ENCODE data around the gene SLC25A6. TPM values are rescaled to one million over a fixed set of nuclear protein-coding genes. Genes with fewer than 3 reads are reported as not detected.

Gene SLC25A6
- total and polyA plus RNA-seq, 7 experiments from 2014 or later: 238 to 597 (median 336) TPM

DNA sequence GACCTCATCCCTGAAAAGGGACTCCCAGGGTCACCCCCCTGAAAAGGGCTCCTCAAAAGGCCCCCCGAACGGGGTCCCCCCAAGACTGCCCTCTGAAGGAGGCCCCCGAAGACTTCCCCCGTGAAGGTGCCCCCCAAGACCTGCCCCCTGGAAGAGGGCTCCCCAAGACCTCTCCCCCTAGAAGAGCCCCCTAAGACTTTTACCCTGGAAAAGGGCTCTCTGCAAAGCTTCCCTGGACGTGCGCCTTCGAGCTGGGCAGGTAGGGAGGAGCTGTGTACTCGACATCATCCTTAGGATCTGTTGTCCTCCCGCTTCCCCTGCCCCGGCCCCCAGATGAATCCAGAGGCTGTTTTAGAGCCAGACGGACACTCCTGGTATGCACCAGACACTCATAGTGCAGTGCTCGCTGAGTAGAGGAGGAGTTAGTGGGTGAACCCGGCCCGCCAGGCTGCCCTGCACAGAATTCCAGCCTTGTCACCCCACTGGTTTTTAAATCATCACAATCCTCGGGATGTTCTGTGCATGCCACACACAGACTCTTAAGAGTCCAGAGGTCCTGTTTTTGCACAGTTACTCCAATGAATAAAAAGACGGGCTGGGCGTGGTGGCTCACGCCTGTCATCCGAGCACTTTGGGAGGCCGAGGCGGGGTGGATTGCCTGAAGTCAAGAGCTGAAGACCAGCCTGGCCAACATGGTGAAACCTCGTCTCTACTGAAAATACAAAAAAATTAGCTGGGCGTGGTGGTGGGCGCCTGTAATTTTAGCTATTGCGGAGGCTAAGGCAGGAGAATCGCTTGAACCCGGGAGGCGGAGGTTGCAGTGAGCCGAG lies 5.7 kb upstream of the SLC25A6 start:
- H3K4me1 Mint-ChIP-seq: peaks cover 21 to 36% (median 28%) of the 10 kb centered on the region in 7 donors
- POLR2A ChIA-PET: no interaction called here
- Histone ChIP-seq H3K9me3 (ENCODE audit: control insufficient read depth in 2 of 3, low read length in 3 of 3) (no peaks in the 10 kb centered on the region), H3K4me3 (ENCODE audit: low read length) (no peak overlapping the region), H3K27ac (ENCODE audit: low read depth, low read length) (no peak overlapping the region), H3K27me3 (ENCODE audit: control insufficient read depth in 2 of 2, insufficient read depth in 2 of 2, low read length in 2 of 2) (no peaks in the 10 kb centered on the region), H3K4me1 (ENCODE audit: control insufficient read depth in 2 of 2, insufficient read depth in 2 of 2, low read length in 2 of 2) (peaks cover 0 to 4% of the 10 kb centered on the region in 2 donors), H3K36me3 (ENCODE audit: control insufficient read depth in 2 of 3, insufficient read depth in 3 of 3, low read length in 3 of 3) (peaks cover 0 to 33% (median 0%) of the 10 kb centered on the region in 3 experiments)
- DNase-seq (peak in 1 of 9 donors; percentile 18), ATAC-seq (no peak)
- H3K4me3 Mint-ChIP-seq: no peak overlapping the region
- CTCF ChIA-PET: no interaction called here
- no peaks in the 10 kb centered on the region for H3K27me3 Mint-ChIP-seq
- intact Hi-C loops (cut with micrococcal nuclease): no loop called here
- peaks cover 0 to 13% (median 9%) of the 10 kb centered on the region in 5 donors for H3K36me3 Mint-ChIP-seq
- H3K27ac Mint-ChIP-seq: no peak overlapping the region
- H3K9me3 Mint-ChIP-seq: no peaks in the 10 kb centered on the region

DNA sequence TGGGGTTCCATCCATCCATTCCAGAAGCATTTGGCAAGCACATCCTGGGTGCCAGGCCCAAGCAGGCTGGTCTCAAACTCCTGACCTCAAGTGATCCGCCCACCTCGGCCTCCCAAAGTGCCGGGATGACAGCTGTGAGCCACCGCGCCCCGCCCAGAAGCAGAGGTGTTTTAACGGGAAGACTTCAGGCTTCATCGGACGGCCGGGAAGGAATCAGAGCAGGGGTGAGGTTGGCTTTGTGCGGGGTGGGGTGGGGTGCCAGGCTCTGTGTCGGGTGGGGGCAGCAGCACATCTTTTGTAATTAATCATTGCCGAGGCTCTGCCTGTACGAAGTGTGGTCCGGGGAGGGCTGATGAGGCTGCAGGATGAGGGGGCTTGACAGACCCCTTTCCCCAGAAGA lies 5.1 kb upstream of the SLC25A6 start:
- H3K27me3 ChIP-seq (ENCODE audit: control insufficient read depth in 2 of 2, insufficient read depth in 2 of 2, low read length in 2 of 2): no peaks in the 10 kb centered on the region
- no peak overlapping the region for H3K4me3 Mint-ChIP-seq
- H3K9me3 ChIP-seq (ENCODE audit: control insufficient read depth in 2 of 3, low read length in 3 of 3): no peaks in the 10 kb centered on the region
- peaks cover 0 to 4% of the 10 kb centered on the region in 2 donors for H3K4me1 ChIP-seq (ENCODE audit: control insufficient read depth in 2 of 2, insufficient read depth in 2 of 2, low read length in 2 of 2)
- H3K4me3 ChIP-seq (ENCODE audit: low read length): no peak overlapping the region
- no peaks in the 10 kb centered on the region for H3K27me3 Mint-ChIP-seq
- POLR2A ChIA-PET: no interaction called here
- peaks cover 0 to 13% (median 9%) of the 10 kb centered on the region in 5 donors for H3K36me3 Mint-ChIP-seq
- H3K4me1 Mint-ChIP-seq: peaks cover 21 to 36% (median 28%) of the 10 kb centered on the region in 7 donors
- CTCF ChIA-PET: no interaction called here
- no peak for ATAC-seq
- no peak overlapping the region for H3K27ac Mint-ChIP-seq
- H3K36me3 ChIP-seq (ENCODE audit: control insufficient read depth in 2 of 3, insufficient read depth in 3 of 3, low read length in 3 of 3): peaks cover 0 to 28% (median 0%) of the 10 kb centered on the region in 3 experiments
- H3K9me3 Mint-ChIP-seq: no peaks in the 10 kb centered on the region
- no peak for DNase-seq
- intact Hi-C loops (cut with micrococcal nuclease): no loop called here
- no peak overlapping the region for H3K27ac ChIP-seq (ENCODE audit: low read depth, low read length)

GRCh38 chrX:1395646-1396216 lies 3.8 kb upstream of the SLC25A6 start:
- ChIA-PET CTCF (no interaction called here), POLR2A (no interaction called here)
- ATAC-seq: no peak
- Histone ChIP-seq H3K4me1 (ENCODE audit: control insufficient read depth in 2 of 2, insufficient read depth in 2 of 2, low read length in 2 of 2) (peaks cover 5 to 10% of the 10 kb centered on the region in 2 donors), H3K27ac (ENCODE audit: low read depth, low read length) (no peak overlapping the region), H3K36me3 (ENCODE audit: control insufficient read depth in 2 of 3, insufficient read depth in 3 of 3, low read length in 3 of 3) (peaks cover 0 to 20% (median 0%) of the 10 kb centered on the region in 3 experiments), H3K9me3 (ENCODE audit: control insufficient read depth in 2 of 3, low read length in 3 of 3) (no peaks in the 10 kb centered on the region), H3K27me3 (ENCODE audit: control insufficient read depth in 2 of 2, insufficient read depth in 2 of 2, low read length in 2 of 2) (no peaks in the 10 kb centered on the region), H3K4me3 (ENCODE audit: low read length) (no peak overlapping the region)
- Mint-ChIP-seq H3K27me3 (no peaks in the 10 kb centered on the region), H3K27ac (peak overlapping the region in 6 of 9 donors; percentile 2 to 60 (median 24)), H3K9me3 (no peaks in the 10 kb centered on the region), H3K4me1 (peaks cover 21 to 38% (median 31%) of the 10 kb centered on the region in 7 donors), H3K4me3 (peak overlapping the region in 5 of 10 donors; percentile 7 to 65 (median 26)), H3K36me3 (peaks cover 0 to 17% (median 9%) of the 10 kb centered on the region in 5 donors)
- no peak for DNase-seq
- intact Hi-C loops (cut with micrococcal nuclease): no loop called here

DNA sequence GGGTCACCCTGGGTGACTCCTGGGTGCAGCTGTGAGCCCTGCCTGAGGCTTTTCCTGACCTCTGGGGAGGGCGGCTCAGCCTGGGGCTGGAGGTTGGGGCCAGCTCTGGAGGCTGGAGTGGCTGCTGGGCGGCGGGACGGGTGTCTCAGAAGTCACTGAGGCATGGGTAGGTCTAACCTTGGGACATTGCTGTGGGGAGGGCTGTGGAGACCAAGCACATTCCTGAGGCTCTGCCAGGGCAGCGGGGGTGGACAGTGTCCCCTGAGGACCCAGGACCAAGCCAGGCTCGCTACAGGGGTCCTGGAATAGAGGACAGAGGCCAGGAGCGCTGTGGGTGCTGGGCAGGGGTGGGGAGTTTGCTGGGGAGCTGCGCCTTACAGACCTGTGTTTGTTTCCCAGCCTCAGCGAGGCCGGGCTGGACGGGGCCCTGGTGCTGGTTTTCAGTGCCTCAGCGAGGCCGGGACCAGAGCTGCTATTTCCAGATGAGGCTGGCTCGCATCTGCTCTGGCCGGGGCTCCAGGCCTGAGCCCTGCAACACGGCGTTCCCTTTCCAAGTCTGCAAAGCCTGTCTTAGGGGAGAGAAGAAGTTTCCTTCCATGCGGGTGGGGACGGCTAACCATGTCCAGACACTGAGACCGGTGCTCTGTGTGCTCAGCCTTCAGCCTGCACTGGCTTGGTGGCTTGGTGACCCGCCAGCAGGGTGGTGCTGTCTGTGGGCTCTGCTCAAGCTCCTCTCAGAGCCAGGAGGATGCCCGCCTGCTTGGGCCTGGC lies 3.0 kb upstream of the SLC25A6 start:
- intact Hi-C loops (cut with micrococcal nuclease): loop anchor here in 1 of 2 donors (5.0 kb wide), 5 partner anchors 58 to 1078 kb away; partner anchors contain the start of genes GTPBP6 and IL3RA
- DNase-seq: peak in 1 of 9 donors; percentile 20

DNA sequence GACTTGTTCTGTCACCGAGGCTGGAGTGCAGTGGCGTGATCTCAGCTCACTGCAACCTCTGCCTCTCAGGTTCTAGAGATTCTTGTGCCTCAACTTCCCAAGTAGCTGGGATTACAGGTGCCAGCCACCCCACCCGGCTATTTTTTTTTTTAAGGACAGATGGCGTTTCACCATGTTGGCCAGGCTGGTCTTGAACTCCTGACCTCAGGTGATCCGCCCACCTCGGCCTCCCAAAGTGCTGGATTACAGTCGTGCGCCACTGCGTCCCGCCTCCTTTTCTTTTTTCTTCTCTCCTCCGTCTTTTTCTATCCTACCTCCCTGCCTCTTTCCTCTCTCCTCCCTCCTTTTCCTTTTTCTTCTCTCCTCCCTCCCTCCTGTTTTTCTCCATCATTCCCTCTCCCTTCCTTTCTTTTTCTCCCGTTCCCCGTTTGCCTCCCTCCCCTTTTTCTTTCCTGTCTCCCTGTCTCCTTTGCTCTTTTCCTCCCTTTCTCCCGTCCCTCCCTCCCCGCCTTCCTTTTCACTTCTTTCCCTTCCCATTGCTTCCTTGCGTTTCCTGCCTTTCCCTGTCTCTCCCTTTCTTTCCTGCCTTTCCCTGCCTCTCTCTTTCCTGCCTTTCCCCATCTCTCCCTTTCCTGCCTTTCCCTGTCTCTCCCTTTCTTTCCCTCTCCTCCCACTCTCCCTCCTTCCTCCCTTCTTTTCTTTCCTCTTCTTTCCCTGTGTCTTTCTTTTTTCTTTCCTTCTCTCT lies 2.1 kb upstream of the SLC25A6 start:
- peak overlapping the region; percentile 68 to 94 (median 87) for H3K27ac Mint-ChIP-seq
- intact Hi-C loops (cut with micrococcal nuclease): loop anchor here in 1 of 2 donors (2.0 to 5.0 kb wide), 8 partner anchors 57 to 1077 kb away; partner anchors contain the start of genes GTPBP6, IL3RA and P2RY8
- peaks cover 19 to 22% of the 10 kb centered on the region in 2 donors for H3K4me1 ChIP-seq (ENCODE audit: control insufficient read depth in 2 of 2, insufficient read depth in 2 of 2, low read length in 2 of 2)
- POLR2A ChIA-PET: no interaction called here
- DNase-seq (peak in 1 of 9 donors; percentile 20), ATAC-seq (no peak)
- no peak overlapping the region for H3K4me3 ChIP-seq (ENCODE audit: low read length)
- H3K4me3 Mint-ChIP-seq: peak overlapping the region; percentile 75 to 95 (median 89)
- CTCF ChIA-PET: no interaction called here
- H3K4me1 Mint-ChIP-seq: peaks cover 21 to 55% (median 36%) of the 10 kb centered on the region in 7 donors
- H3K36me3 ChIP-seq (ENCODE audit: control insufficient read depth in 2 of 3, insufficient read depth in 3 of 3, low read length in 3 of 3): peaks cover 2 to 37% (median 12%) of the 10 kb centered on the region in 3 experiments
- H3K27ac ChIP-seq (ENCODE audit: low read depth, low read length): no peak overlapping the region
- H3K27me3 ChIP-seq (ENCODE audit: control insufficient read depth in 2 of 2, insufficient read depth in 2 of 2, low read length in 2 of 2): no peaks in the 10 kb centered on the region
- H3K9me3 ChIP-seq (ENCODE audit: control insufficient read depth in 2 of 3, low read length in 3 of 3): no peaks in the 10 kb centered on the region
- H3K9me3 Mint-ChIP-seq: no peaks in the 10 kb centered on the region
- H3K36me3 Mint-ChIP-seq: peaks cover 0 to 20% (median 9%) of the 10 kb centered on the region in 5 donors
- H3K27me3 Mint-ChIP-seq: no peaks in the 10 kb centered on the region

More for the DNA sequence above, 3.0 kb upstream of the SLC25A6 start:
- ChIA-PET CTCF (no interaction called here), POLR2A (no interaction called here)
- no peak for ATAC-seq
- H3K27me3 Mint-ChIP-seq: no peaks in the 10 kb centered on the region
- peak overlapping the region in 6 of 9 donors; percentile 25 to 90 (median 64) for H3K27ac Mint-ChIP-seq
- Histone ChIP-seq H3K9me3 (ENCODE audit: control insufficient read depth in 2 of 3, low read length in 3 of 3) (no peaks in the 10 kb centered on the region), H3K27me3 (ENCODE audit: control insufficient read depth in 2 of 2, insufficient read depth in 2 of 2, low read length in 2 of 2) (no peaks in the 10 kb centered on the region), H3K27ac (ENCODE audit: low read depth, low read length) (no peak overlapping the region), H3K36me3 (ENCODE audit: control insufficient read depth in 2 of 3, insufficient read depth in 3 of 3, low read length in 3 of 3) (peaks cover 0 to 28% (median 4%) of the 10 kb centered on the region in 3 experiments), H3K4me3 (ENCODE audit: low read length) (no peak overlapping the region), H3K4me1 (ENCODE audit: control insufficient read depth in 2 of 2, insufficient read depth in 2 of 2, low read length in 2 of 2) (peaks cover 13 to 15% of the 10 kb centered on the region in 2 donors)
- no peaks in the 10 kb centered on the region for H3K9me3 Mint-ChIP-seq
- peaks cover 21 to 46% (median 35%) of the 10 kb centered on the region in 7 donors for H3K4me1 Mint-ChIP-seq
- peak overlapping the region in 9 of 10 donors; percentile 43 to 85 (median 59) for H3K4me3 Mint-ChIP-seq
- peaks cover 0 to 17% (median 9%) of the 10 kb centered on the region in 5 donors for H3K36me3 Mint-ChIP-seq
